Measurements from ENCODE around the gene LMO7. TPM values are rescaled to one million over a fixed set of nuclear protein-coding genes. Genes with fewer than 3 reads are reported as not detected.

The LMO7 gene
- total and polyA plus RNA-seq, 2 of the 8 experiments (the other 6 are each of a cell fraction or from before 2014, with no cell fraction given) = 8.1 to 28.3 TPM

DNA sequence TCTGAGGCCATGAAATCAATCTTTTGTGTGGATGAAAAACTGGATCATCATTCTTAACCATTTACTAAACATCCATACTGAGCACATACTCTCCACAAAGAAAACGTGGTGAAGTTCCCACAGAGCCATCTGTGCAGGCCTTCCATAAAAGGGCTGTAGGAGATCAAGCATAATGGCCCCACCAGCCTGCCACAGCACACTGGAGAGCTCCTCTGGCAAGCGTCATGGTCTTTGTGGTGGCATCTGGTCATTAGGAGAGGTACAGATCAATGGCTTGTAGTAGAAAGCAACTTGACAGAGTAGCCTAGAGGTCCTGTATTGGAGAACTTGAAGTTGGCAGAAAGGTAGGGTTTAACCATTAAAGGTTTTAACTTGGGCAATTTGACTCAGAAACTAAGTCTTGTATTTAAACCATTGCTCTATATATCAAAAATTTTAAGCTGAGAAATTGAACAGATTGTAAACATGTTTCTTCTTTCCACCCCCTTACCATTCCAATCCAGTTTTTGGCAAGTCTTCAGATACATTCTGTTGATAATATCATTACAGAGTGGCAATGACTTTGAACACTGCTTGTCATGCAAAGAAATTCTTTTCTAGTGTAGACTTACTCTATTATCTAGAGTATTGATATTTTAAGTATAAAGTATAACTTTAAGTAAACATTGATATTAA is 128.3 kb downstream of the LMO7 start (continued):
- TF ChIP-seq FOSL1 (IDR thresholded peaks at IDR 0.05; ENCODE audit: insufficient read depth, low read depth, low read length) = no peak
